Iris pigment epithelial cell (primary cell): Measurements from ENCODE around the gene RNF157.
"Not testable (repeated sequence)": the region's sequence is repeated elsewhere in the genome, so short reads cannot be mapped to it uniquely, and the experiment has no call there.

Experiments
- DNase-seq: peaks from one replicate; pipeline ENCODE4 v3.0.0-alpha.2; 2011; ENCODE audit warnings: low read depth

RNF157 gene

DNA sequence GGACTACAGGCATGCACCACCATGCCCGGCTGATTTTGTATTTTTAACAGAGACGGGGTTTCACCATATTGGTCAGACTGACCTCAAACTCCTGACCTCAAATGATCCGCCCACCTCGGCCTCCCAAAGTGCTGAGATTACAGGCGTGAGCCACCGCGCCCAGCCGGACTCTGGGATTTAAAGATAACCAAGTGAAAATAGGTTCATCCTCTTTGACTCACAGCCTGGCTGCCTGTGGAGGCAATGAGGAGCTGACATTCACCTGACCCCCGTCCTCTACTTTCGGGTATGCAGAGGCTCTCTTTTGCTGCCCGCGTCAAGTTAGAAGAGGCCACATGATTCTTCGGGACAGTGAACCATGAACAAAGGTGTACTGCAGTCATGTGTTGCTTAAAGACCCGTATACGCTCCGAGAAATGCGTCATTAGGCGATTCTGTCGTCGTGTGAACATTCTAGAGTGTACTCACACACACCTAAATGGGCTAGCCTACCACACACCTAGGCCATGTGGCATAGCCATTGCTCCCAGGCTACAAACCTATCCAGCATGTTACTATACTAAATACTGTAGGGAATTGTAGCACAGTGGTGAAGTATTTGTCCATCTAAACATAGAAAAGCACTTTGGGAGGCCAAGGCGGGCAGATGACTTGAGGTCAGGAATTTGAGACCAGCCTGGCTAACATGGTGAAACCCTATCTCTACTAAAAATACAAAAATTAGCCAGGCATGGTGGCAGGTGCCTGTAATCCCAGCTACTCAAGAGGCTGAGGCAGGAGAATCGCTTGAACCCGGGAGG, 12.9 kb upstream of the RNF157 start:
- not testable (repeated sequence) for DNase-seq

DNA sequence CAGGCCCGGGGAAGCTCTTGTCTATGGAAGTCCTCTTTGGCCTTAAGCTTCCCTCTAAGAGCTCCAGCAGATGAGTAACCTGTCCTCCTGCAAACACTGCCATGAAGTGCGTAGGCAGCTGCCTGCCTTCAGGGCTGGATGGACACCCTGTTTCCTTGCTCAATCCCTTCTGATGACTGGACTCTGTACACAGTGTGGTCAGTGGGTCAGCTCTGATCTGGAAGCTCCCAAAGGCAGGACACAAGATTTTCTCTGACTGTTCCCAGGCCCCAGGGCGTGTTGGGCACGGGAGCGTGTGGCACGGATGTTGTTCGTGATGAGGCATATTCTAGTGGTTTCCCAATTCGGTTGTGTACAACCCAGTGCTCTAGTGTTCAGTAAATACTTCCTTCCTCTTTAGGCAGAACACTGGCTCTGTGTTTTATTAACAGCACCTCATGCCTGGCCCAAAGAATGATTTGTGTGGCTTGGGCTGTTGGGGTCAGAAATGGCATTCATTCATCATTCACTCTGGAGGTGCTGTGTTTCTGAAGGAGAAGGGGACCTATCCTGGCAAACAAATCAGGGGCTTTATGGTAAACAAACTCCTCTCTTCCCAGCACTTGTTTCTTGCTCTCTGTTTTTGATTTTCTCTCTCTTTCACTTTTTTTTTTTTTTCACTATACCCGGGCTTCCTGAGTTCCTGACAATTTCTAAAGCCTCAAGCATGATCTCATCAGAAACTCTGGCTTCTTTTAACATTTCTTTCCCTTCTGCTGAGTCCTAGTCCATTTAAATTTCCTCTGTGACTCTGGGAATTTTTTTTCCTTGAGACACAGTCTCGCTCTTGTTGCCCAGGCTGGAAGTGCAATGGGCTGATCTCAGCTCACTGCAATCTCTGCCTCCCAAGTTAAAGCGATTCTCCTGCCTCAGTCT, 12.0 kb upstream of the RNF157 start:
- peak; percentile 92 for DNase-seq

- no peak for DNase-seq
Measured at GRCh38 chr17:76251478-76252039, 11.3 kb upstream of the RNF157 start.

DNA sequence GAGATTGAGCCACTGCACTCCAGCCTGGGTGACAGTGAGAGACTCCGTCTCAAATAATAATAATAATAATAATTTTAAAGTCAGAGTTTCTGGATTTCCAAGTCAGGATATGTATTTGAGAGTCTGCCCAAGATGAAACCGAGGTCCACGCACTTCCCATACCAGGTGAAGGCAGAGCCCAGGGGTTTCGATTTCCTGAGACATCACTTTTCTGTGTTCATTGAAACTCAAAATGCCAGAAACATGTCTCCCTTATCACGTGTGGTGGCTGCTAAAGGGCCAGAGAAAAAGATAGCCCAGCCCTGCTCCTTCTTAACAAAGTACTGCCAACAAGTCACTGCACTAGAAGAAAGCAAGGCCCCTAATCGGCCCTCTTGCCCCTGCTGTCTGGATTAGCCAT, 9.8 kb upstream of the RNF157 start:
- DNase-seq, result no peak

- DNase-seq, result no peak
Measured at GRCh38 chr17:76248013-76248782, 7.9 kb upstream of the RNF157 start.

- no peak for DNase-seq
Measured at GRCh38 chr17:76247304-76247703, 7.0 kb upstream of the RNF157 start.

DNA sequence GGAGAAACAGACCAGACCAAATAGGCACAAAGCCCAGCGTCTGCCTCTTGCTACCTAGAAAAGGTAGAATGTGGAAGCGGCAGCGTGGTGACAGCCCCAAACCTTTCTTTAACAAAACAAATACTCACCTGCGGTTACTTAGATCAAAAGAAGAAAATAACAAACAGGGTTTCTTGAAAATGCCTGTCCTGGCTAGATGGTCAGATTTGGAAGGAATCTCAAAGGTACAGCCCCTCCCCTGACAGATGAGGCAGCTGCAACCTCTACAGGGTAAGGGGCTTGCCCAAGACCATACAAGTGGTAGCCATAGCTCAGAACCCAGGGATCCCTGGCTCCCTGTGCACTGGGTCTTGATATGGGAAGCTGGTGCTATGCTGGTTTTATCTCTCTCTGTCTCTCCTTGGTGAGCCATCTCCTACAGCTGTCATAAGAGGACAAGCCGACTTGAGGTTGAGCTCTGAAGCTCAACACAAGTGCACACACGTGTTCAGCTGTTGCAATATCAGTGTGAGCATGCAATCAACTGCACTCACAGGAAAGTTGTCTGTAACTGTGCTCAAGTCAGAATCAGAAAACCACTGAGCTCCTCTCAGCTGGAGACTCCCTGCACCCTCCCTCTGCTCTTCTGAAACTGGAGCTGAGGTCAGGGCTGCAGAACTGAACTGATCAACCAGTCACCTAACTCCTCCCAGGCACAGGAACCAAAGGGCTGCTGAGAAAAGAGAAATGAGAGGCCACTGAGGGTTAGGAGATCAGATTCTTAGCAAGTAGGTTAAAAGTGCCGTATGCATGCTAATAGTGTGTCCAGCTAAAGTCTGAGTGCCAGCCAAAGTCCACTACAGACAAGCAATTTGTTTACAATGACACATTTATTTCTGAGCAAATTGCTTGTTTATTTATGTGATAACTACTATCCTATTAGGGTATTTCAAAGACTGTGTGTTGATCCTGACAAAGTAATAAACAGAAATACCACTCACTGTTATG, 6.1 kb upstream of the RNF157 start:
- peak; percentile 70 for DNase-seq

DNA sequence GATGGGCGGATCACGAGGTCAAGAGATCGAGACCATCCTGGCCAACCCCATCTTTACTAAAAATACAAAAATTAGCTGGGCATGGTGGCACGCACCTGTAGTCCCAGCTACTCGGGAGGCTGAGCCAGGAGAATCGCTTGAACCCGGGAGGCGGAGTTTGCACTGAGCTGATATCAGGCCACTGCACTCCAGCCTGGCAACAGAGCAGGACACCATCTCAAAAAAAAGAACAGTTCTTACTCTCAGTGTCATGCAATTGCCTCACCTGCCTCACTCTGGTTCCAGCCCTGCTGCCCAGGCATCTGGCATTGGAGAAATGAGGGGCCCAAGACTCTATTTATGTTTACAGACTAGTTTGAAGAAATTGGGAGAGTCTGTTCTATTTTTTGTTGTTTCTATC, 4.4 kb upstream of the RNF157 start:
- not testable (repeated sequence) for DNase-seq

DNA sequence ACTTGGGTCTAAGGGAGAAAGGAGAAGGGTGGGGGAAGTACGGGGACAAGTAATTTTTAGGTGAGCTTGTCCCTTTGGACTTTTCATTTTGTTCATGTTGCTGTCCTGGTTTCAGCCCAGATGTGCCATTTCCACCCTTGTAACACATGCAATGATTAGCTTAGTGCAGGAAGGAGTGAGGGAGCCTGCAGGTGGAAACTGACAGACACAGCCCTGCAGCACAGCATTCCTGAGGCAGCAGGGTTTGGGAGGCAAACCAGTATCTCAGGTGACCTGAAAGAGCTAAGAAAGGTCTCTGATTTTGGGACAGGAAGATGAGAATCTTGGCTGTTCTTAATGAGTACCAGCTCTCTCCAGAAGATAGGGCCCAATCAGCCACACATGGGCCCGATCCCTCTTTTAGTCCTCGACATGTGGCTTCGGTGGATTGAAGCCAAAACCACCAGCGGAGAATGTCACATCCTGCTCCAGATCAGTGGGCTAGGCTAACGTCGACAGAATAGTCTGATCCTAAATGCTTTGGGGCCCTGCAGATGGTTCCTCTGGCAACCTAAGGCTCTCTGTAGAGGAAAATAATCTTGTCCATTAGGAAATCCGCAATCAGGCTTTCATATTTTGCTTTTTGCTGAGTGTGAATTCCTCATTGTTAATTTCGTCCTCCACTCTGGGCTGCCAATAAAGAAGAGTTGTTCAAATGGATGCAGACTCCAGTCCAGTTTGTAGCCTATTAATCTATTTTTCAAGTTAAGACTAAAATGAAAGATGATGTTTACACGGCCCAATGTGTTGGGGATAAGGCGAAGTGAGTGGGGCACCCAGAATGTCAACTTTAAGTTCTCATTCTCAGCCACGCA, 3.8 kb upstream of the RNF157 start:
- no peak for DNase-seq

- no peak for DNase-seq
Measured at GRCh38 chr17:76241691-76242255, 1.5 kb upstream of the RNF157 start.

- peak; percentile 20 for DNase-seq
Measured at GRCh38 chr17:76241204-76241538, 878 bp upstream of the RNF157 start.

DNA sequence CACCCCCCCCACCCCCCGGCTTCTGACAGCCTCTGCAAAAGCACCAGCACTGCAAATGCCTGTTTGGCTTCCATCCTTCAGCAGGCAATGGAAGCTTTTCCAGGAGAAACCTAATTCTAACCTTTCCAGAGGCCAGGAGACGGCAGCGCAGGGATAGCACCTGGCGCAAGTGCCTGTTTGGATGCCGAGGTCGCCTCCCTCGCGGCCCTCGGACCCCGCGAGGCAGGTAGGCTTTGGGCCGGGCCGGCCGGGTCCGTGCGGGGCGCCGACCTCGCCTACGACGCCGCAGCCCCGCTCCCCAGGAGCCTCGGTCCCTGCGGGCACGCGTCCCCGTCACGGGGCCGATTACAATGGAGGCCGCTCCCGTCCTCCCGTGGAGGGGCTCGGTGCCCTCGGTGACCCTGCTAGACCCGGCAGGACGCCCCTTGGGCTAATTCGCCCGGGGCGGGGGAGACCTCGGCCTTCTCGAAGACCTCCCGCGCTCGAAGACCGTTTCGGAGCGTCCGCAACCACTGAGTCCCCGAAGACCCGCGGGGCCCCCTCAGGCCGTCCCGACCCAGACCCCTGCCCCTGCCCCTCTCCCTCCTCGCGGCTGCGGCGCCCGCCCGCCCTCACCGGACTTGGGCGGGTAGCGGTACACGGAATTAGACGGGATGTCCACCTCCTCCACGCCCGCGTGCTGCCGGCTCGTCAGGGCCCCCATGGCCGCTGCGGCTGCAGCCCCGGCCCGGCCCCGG, 587 bp downstream of the RNF157 start:
- DNase-seq, result no peak

GRCh38 chr17:76238847-76239537, 1.3 kb downstream of the RNF157 start:
- no peak for DNase-seq

- no peak for DNase-seq
Measured at GRCh38 chr17:76237859-76238313, 2.4 kb downstream of the RNF157 start.

DNA sequence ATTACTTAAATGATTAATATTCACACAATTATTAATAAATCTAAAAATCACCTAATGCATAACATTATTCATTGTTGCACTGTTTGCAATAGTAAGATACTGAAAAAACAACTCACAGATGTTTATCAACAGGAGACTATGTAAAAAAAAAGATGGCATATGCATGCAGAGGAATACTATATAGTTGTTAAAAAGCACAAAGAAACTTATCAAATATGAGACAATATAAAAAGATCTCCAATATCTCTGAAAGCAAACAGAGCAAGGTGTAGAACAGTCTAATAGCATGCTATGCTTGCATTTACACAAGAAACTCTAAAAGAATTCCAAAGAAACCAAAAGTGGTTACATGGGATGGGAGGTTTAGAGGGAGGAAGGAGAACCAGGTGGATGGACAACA, 3.7 kb downstream of the RNF157 start:
- no peak for DNase-seq

GRCh38 chr17:76235883-76236282, 4.4 kb downstream of the RNF157 start:
- DNase-seq, result no peak

DNA sequence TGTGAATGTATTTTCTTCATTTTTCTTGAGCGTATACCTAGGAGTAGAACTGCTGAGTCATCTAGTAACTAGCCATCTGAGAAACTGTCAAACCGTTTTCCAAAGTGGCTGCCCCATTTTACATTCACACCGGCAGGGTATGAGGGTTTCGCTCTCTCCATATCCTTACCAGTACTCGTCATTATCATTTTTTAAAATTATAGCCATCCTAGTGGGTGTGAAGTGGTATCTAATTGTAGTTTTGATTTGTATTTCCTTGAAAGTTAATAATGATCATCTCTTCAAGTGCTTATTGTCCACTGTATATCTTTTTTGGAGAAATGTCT, 6.0 kb downstream of the RNF157 start:
- DNase-seq, result peak; percentile 32

DNA sequence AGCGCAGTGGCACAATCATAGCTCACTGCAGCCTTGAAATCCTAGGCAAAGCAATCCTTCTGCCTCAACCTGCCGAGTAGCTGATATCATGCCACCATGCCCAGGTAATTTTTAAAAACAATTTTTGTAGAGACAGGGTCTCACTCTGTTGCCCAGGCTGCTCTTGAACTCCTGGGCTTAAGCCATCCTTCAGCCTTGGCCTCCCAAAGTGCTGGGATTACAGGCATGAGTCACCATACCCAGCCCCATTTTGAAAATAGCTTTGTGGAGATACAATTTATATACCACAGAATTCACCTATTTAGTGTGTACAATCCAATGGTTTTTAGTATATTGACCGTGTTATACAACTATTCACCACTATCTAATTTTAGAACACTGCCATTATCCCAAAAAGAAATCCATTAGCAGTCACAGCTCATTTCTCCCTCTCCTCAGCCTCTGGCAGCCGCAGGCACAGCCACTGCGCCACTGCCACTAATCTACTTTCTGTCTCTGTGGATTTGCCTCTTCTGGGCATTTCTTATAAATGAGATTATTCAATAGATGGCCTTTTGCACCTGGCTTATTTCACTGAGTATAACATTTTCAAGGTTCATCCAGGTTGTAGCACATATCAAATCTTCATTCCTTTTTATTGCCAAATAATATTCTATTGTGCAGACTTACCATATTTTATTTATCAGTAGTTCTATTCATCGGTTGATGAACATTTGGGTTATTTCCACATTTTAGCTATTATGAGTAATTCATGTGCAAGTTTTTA, 6.5 kb downstream of the RNF157 start:
- DNase-seq, result no peak
